GM18873 (cell line): ENCODE results near the gene BCAM.
"Not testable (repeated sequence)": the region's sequence is repeated elsewhere in the genome, so short reads cannot be mapped to it uniquely, and the experiment has no call there.

Experiments
- ATAC-seq: cut with Tn5 transposase; IDR thresholded peaks from one replicate; pipeline ENCODE4 v1.9.1; 2021; ENCODE audit warnings: mild to moderate bottlenecking, moderate library complexity, moderate number of reproducible peaks; ENCODE audit not compliant: unreplicated experiment, low FRiP score

BCAM gene

GRCh38 chr19:44814517-44814916 is 5.6 kb downstream of the BCAM start:
- ATAC-seq = no peak

GRCh38 chr19:44816301-44816700 is 7.4 kb downstream of the BCAM start:
- no peak for ATAC-seq

- no peak for ATAC-seq
Observed at GRCh38 chr19:44817725-44818465, 9.0 kb downstream of the BCAM start.

- no peak for ATAC-seq
Observed at GRCh38 chr19:44818466-44819031, 9.6 kb downstream of the BCAM start.

DNA sequence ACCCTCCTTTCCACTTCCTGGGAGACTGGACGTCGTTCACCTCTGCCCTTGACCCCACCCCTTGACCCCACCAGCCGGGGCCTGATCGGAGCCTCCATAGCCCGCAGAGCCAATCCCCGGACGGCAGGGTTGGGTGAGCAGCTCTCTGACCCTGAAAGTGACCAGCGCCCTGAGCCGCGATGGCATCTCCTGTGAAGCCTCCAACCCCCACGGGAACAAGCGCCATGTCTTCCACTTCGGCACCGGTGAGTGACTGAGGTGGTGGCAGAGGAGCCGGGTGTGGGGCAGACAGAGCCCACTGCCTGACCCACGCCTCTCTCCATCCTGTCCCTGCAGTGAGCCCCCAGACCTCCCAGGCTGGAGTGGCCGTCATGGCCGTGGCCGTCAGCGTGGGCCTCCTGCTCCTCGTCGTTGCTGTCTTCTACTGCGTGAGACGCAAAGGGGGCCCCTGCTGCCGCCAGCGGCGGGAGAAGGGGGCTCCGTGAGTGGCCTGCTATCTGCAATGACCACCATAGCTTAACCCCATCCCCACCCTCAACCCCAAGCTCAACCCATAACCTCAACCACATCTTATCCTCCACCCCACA is 10.4 kb downstream of the BCAM start:
- no peak for ATAC-seq

DNA sequence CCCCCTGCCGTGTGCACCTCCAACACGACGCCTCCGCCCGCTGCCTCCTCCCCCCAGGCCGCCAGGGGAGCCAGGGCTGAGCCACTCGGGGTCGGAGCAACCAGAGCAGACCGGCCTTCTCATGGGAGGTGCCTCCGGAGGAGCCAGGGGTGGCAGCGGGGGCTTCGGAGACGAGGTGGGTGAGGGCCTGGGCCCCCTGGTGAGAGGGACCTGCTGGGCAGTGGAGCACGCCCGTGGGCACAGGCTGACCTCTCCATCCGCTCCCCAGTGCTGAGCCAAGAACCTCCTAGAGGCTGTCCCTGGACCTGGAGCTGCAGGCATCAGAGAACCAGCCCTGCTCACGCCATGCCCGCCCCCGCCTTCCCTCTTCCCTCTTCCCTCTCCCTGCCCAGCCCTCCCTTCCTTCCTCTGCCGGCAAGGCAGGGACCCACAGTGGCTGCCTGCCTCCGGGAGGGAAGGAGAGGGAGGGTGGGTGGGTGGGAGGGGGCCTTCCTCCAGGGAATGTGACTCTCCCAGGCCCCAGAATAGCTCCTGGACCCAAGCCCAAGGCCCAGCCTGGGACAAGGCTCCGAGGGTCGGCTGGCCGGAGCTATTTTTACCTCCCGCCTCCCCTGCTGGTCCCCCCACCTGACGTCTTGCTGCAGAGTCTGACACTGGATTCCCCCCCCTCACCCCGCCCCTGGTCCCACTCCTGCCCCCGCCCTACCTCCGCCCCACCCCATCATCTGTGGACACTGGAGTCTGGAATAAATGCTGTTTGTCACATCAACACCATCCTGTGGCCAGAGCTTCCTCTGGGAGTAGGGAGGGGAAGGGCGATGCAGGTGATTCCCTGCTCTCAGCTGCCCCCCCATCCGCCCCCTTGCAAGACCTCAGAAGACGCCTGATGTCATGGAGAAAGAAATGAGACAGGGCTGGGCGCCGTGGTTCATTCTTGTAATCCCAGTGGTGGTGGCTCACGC is 12.0 kb downstream of the BCAM start:
- no peak for ATAC-seq

- ATAC-seq = no peak
Observed at GRCh38 chr19:44822177-44822576, 13.3 kb downstream of the BCAM start.

DNA sequence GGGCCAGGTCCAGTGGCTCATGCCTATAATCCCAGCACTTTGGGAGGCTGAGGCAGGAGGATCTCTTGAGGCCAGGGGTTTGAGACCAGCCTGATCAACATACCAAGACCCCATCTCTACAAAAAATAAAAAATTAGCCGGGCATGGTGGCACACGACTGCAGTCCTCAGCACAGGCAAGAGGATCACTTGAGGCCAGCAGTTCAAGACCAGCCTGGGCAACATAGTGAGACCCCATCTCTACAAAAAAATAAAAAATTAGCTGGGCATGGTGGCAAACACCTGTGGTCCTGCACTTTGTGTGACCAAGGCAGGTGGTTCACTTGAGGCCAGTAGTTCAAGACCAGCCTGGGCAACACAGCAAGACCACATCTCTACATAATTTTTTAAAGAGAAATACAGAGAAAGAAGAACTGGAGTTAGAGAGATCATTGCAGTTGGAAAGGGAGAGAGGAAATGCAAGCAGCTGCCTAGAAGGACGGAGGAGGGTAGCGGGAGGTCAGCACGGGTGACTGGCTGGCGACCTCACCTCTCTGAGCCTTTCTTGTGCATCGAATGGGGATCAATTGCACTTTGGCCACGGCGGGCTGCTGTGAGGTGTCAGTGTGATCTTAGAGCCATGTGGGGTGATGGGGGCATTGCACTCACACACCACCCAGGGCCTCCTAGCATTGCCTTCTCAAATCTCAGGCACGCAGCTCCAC is 13.9 kb downstream of the BCAM start:
- no peak for ATAC-seq

GRCh38 chr19:44823373-44823698 is 14.4 kb downstream of the BCAM start:
- ATAC-seq = no peak

GRCh38 chr19:44824761-44825160 is 15.9 kb downstream of the BCAM start:
- no peak for ATAC-seq

DNA sequence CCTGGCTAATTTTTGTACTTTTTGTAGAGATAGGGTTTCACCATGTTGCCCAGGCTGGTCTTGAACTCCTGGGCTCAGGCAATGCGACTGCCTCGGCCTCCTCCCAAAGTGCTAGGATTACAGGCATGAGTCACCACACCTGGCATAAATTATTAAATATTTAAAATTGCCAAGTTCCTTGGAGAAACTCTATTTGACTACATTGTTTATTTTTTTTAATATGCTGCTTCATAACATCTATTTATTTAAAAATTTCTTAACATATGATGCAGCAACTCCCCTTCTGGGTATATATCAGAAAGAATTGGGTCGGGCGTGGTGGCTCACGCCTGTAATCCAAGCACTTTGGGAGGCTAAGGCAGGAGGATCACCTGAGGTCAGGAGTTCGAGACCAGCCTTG is 24.0 kb downstream of the BCAM start:
- ATAC-seq = not testable (repeated sequence)

DNA sequence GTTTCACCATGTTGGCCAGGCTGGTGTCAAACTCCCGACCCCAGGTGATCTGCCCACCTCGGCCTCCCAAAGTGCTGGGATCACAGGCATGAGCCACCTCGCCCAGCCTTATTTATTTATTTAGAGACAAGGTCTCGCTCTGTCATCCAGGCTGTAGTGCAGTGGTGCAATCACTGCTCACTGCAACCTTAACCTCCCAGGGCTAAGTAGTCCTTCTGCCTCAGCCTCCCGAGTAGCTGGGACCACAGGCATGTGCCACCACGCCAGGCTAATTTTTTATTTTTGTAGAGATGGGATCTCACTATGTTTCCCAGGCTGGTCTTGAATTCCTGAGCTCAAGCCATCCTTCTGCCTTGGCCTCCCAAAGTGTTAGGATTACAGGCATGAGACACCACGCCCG is 25.5 kb downstream of the BCAM start:
- not testable (repeated sequence) for ATAC-seq

DNA sequence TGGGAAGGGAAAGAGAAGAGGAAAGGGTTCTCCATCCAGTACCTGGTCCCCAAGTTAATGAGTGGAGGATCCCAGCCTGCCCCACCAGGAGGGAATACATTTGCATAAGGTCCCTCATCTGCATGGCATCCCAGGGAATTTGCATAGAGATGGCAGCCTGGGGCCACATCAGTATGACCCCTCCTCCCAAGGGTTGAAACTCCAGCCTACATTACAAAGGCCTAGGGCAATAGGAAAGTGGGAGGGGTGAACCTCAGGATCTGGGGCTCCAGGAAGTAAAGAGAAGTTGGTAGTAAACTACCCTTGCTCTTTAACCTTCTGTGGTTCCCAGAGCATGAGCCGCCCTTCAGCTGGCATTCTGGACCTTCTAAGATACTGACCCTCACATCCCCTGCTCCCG is 30.4 kb downstream of the BCAM start:
- no peak for ATAC-seq

- ATAC-seq = no peak
Observed at GRCh38 chr19:44840811-44841210, 31.9 kb downstream of the BCAM start.

- ATAC-seq = no peak
Observed at GRCh38 chr19:44841231-44841630, 32.3 kb downstream of the BCAM start.

GRCh38 chr19:44845286-44845611 is 36.3 kb downstream of the BCAM start:
- ATAC-seq = no peak

DNA sequence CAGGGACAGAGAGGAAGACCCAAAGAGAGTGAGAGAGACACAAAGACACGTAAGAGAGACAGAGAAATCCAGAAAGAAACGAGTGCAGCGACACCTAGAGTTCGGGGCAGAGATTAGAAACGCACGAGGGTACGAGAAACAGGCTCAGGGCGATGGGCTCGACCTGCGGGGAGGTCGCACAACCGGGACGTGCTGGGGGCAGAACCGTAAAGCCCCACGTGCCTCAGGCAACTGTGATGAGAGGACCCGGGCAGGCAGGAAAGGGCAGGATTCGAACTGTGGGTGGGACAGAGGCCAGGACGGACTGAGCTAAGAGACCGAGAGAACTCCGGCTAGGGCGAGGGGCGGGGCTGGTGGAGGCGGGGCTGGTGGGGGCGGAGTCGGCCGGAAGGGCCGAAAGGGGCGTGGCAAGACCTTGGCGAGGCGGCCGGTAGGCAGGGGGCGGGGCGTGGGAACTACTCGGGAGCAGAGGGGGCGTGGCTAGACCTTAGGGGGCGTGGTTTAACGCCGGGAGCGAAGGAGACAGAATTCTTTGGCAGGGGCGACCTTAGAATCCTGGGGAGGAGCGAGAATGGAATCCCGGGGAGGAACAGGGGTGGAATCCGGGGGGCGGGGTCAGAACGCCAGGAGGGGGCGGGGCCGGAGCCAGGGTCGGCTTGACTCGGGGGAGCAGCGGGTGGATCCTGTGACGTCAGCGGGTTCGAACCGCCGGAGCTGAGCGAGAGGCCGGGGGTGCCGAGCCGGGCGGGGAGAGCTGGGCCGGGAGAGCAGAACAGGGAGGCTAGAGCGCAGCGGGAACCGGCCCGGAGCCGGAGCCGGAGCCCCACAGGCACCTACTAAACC is 36.9 kb downstream of the BCAM start, which contains the start of gene NECTIN2:
NECTIN2 (plus strand) TSS at position 686 of the 843 bp plus-strand sequence. CDS start 229 bp downstream, outside the sequence.
- no peak for ATAC-seq

- ATAC-seq = no peak
Observed at GRCh38 chr19:44846455-44847143, 37.7 kb downstream of the BCAM start.
